GM13977 (cell line): ENCODE results near the gene ARHGEF28.

Experiments used
- DNase-seq: peaks from one replicate; pipeline ENCODE4 v3.0.0; 2012; ENCODE audit warnings: low spot score
- CTCF ChIP-seq: IDR thresholded peaks from 2 replicates; pipeline ENCODE4 v1.5.1; 2012; ENCODE audit warnings: mild to moderate bottlenecking, control low read depth; ENCODE audit not compliant: insufficient read depth; ENCODE audit errors: extremely low read depth, missing control alignments
- in situ Hi-C: fragments of 300-500 bp; cut with MboI; formaldehyde crosslinking; loops from one replicate; pipeline ENCODE4 v1.12.0; 2022; ENCODE audit warnings: low sequenced_read_pairs, low pct_unique_long_range_greater_than_20kb, mixed read lengths, inconsistent platforms; ENCODE audit not compliant: unreplicated experiment

Gene ARHGEF28

DNA sequence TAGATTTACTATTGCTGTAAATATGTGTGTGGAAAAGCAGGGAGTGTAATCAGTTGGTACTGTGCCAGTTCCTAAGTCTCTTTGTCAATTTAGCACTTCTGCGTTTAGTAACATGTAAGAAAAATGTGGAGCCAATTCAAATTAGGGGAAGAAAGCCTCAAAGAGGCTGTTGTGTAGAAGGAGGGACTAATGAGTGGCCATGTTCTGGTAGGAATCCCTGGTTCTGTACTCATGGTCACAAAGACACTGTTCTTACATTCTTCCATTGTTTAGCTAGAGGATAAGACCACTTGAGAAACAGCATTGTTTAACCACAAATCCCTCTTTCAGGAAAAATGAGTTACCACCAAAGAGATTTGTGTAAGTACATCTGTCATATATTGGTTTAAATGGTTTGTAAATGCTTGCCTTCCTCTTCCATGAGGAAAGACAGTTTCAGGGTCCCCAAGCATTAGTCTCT lies 14.9 kb downstream of the ARHGEF28 start:
- DNase-seq: no peak
- TF ChIP-seq CTCF: no peak

DNA sequence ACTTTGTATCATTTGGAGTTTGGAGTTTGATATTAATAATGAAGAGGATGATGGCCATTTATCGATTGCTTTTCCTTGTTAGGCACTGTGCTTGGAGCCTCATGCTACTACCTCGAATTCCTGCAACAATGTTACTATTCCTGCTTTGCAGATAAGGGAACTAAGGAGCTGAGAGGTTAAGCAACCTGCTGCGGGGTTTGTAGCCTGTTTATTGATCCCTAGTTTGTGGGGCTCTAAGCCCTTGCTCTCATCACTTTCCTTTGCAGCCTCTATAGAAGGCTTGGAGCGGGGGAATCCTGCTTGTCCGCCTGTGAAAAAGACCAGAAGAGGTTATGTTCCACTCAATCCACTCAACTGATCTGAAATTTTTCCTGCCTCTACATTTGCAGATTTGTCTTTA lies 15.8 kb downstream of the ARHGEF28 start:
- TF ChIP-seq CTCF: no peak
- DNase-seq: no peak
- in situ Hi-C loops: no loop called here

More for the DNA sequence above, 14.9 kb downstream of the ARHGEF28 start:
- in situ Hi-C loops: no loop called here

DNA sequence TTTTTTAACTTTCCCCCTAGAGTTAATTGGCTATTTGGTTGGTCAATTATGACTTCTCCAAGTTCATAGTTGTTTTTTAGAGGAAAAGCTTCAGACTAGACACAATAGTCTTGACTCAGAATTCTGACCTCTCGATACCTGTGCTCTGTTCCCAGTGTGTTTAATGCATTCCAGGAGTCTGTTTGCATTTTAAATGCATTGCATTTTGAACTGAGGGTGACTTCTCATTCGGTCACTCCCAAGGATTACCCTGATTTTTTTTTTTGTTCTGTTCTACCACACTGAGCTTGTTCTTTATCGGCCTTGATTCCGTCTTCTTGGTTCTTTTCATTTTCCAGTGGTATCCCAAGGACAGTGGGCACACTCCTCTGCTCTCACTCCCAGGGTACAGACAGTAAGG lies 16.3 kb downstream of the ARHGEF28 start:
- no peak for TF ChIP-seq CTCF
- in situ Hi-C loops: no loop called here
- DNase-seq: no peak

- no peak for TF ChIP-seq CTCF
- no peak for DNase-seq
Measured at GRCh38 chr5:73644385-73644963, 18.5 kb downstream of the ARHGEF28 start.

DNA sequence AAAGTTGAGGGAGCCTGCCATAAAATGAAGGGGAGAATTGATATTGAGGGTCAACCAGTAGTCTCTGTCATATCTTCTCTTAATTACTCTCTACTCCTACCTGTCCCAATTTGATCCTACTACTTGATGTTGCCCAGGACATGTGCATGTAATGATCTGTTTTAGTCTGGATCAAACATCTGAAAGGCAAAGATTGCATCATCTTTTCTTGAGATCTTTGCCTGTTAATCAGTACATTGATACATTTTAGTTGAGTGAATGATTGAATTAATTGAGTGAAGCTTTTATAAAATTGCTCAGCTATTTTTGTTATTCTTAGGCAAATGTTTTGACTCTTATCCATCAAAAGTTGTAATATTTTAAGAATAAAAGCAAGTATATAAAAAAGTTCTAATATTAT lies 21.7 kb downstream of the ARHGEF28 start:
- in situ Hi-C loops: no loop called here
- TF ChIP-seq CTCF: no peak
- no peak for DNase-seq

More at GRCh38 chr5:73644385-73644963, 18.5 kb downstream of the ARHGEF28 start:
- in situ Hi-C loops: no loop called here

- in situ Hi-C loops: no loop called here
Measured at GRCh38 chr5:73648515-73648914, 22.5 kb downstream of the ARHGEF28 start.

More at GRCh38 chr5:73648515-73648914, 22.5 kb downstream of the ARHGEF28 start:
- DNase-seq: no peak
- TF ChIP-seq CTCF: no peak
